GM03348 (cell line): ENCODE results near the gene COX4I1.

Source experiments
- DNase-seq: peaks from one replicate; pipeline ENCODE4 v3.0.0; 2012; ENCODE audit warnings: low spot score

Gene COX4I1

DNA sequence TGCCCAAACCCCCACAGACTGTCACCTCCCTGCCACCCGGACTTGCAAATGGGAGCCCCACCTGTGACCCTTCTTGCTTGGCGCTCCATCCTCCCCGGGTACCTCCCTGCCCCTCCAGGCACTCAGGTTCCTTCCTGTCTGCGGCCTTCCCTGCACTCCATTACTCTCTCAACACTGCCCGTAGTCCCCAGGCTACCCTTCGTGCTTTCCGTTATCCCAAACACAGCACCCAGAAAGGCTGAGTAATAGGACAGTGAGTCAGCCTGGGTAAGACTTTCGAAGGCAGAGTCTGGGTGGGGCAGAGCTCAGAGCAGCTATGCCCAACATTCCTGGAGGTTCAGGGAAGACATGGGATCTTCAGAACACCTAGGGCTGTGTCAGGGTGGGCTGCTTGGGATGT, 32.0 kb upstream of the COX4I1 start:
- DNase-seq = peak; percentile 93

DNA sequence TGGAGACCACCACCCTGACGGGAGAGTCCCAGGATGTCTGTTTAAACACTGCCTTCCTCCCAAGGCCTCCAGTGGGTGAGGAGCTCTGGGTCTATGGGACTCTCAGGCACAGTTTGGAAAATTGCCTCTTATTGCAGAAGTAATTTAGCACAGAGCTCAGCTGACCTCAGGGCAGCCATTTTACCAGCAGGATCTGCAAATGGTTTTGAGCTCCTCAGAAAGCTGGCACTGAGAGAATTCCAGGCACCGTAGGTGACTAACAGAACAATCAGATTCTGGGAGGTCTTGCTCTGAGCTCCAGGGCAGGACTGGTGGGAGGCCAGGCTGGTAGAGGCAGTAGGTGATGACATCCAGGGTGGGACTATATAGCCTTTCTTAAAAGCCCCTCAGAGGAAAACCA, 31.3 kb upstream of the COX4I1 start:
- DNase-seq = no peak

DNA sequence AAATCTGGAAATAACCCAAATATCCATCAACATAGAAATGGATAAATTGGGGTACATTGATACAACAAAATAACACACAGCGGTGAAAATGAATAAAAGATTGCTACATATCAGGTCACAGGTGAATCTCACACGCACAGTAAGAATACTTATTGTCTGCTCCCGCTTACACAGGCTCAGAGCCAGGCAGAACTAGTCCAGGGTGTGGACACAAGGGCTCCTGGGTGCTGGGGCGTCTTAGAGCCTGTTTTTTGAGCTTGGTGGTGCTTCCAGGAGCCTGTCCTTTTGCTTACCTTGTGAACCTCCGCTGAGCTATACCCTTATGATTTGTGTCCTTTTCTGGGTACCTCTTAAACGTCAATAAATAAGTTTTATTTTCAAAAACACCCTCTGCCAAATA, 28.8 kb upstream of the COX4I1 start:
- no peak for DNase-seq

DNA sequence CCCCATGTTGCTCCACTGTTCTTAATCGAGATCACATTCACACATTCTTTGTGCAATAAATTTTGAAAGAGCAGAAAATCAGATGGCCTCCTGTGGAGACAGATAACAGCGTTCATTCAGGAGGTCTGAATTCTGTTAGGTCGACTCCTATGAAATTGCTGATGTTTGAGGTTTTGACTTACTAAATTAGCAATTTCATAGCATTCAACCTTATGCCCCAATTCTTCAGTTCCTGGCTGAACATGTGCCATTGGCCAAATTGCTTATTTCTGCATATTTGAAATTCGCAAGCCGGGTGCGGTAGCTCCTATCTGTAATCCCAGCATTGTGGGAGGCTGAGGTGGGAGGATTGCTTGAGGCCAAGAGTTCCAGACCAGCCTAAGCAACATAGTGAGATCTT, 26.5 kb upstream of the COX4I1 start:
- no peak for DNase-seq

DNA sequence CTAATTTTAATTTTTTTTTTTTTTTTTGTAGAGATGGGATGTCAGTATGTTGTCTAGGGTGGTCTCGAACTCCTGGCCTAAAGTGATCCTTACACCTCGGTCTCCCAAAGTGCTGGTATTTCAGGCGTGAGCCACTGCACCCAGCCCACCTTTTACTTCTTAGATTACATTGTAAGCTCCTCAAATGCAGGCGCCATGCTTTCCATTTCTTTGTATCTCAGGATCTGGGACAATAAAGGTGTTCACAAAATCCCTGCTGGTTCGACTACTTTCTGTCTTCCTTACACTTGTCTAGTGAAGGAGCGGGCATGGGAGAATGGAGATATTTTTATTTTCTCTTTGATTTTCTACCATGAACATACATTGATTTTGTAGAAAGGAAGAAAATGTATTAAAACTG, 25.4 kb upstream of the COX4I1 start:
- DNase-seq = no peak

DNA sequence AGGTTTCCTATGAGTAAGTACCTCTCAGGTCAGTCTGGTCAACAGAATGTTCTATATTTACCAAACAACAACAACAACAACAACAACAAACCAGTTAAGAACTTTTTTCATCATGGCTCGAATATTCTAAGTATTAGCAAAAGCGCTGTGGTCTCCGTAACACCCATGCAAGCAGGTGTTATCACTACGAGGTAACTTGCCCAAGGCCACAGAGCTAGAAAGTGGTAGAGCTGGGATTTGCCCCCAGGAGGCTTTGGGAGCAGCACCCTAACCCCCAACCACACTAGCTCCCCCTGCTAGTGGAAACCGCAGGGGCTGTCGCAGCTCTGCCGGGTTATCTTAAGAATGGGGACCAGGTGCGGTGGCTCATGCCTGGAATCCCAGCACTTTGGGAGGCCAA, 24.7 kb upstream of the COX4I1 start:
- DNase-seq = no peak

DNA sequence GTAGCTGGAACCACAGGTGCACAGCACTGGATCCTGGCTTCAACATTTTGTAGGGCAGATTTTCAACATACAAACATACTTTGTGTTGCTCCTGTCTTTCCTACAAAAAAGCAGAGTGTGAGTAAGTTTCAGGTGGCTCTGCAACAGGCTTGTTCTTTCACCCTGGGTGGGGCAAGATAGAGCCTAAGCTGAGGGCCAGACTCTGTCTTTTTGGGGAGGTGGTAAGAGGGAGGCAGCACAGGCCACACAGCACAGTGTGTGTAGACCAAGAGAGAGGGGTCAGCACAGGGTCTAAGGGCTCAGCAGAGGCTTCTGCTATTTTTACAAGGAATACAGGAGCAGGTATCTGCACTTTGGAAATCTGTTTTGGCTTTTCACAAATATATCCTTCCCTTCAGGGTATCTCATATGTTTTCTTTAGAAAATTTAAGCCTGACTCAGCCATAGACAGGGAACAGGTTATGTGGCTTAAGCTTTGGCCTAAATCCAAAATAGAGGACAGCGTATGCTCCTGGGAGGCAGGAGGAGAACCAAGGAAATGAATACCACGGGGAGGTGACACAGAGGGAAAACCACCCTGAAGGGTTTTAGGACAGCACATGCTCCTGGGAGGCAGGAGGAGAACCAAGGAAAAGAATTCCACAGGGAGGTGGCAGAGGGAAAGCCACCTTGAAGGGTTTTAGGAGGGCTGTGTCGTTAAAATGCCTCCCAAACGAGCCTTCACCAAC, 21.7 kb upstream of the COX4I1 start:
- DNase-seq = no peak

DNA sequence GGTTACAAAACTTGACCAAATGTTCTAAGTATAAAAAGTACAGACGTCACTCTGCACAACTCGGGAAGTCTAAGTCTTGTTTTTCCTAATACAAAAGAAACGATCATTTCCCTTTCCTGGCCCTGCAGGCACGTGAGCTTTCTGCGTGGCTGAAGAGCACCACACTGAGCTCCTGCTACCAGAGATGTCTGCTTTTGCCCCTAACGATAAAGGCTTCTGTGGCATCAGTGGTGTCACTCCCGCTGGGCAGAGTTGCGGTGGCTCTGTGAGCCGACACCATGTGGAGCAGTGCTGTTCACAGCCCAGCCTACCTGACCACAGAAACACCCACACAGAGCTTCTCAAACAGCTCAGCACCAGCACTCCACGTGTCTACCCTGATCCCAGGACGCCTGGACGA, 20.6 kb upstream of the COX4I1 start:
- DNase-seq = no peak

DNA sequence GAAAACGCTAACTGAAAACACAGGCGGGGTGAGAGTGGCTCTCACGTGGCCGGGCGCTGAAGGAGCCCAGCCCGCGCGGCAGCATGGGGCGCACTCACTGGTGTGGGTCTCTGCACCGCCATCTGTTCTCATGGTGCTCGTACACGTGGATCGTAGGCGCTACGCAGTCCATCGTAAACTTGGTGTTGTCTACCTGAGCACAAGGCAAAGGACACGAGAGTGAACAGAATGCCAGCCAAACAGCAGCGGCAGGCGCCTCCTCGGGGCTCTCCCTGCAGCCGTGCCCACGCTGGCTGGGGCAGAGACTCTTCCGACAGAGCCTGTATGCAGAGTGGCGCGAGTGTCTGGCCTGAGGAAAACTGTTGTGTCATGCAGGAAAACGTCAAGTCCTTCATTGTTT, 19.2 kb upstream of the COX4I1 start:
- no peak for DNase-seq

DNA sequence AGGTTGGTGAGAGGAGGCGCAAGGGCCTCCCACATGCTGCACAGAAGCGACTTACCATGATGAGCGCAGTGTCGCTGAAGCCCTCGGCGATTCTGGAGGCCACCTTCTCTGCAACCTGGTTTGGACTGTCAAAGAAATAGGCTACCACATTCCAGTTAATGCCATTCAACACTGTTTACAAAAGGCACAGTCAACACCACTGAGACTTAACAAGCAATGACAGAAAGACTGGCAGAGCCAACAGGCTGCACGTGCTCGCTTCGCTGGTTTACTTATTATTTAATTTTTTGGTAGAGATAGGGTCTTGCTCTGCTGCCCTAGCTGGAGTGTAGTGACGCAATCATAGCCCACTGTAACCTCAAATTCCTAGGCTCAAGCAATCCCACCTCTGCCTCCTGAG, 18.3 kb upstream of the COX4I1 start:
- no peak for DNase-seq

DNA sequence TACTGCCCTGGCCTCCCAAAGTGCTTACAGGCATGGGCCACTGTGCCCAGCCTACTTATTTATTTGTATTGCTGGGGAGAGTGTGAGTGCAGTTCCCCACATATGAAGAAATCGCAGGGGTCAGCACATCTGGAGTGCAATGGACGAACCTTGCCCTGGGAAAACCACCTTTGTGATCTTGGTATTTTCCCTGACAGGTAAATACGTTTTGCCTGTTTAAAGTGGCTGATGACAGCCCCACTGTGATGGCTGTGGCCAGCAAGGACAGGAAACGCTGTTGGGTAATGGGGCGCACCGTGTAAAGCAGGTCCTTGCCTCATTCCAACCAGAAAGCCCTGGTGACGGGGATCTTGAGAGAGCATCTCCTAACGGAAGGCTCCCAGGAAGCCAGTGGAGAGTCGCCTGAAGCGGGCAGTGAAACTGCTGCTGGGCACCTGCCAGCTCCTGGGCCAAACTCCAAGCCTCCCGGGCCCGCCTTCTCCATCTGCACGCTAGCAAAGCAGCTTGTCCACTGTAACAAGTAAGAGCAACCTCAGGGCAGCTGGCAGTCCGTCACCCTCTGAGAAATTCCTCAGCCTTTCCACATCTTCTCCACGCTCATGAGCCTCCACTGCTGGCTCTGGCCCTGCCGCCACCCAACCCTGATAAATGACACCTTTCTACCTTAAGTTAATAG, 17.7 kb upstream of the COX4I1 start:
- peak; percentile 68 for DNase-seq

DNA sequence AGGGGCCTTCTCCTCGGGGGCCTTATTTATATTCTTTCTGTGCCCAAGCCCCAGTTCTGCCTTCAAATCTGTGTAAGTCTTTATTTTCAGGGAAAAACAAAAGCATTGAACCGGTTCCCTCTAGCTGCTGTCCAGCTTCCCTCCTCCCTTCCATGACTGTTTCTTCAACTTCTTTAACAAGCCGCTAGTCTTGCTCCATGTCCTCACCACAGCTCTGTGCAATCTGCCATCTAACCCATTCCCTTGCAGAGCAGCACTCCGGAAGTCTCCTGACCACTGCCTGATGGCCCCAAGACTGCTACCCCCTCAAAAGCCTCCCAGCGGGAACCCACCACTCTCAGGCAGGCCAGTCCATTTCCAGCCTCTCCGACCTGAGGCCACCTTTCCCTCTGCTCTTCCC, 17.0 kb upstream of the COX4I1 start:
- DNase-seq = no peak

DNA sequence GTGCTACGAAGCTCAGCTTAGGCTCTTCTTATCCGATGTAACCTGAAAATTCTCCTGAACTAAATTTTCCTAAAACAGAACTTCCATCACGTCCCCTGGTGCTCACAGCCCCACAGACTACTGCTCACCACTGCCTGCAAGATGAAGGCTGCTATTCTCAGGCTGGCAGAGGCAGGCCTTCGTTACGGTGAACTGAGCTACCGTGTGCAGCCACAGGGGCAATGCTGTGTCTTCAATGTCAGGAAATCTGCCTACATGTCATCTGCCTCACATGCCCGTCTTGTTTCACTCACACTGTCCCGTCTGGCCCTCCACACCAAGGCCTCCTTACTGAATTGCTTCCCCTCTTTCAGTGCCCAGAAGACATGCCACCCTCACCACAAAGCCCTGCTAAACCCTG, 16.1 kb upstream of the COX4I1 start:
- DNase-seq = no peak

DNA sequence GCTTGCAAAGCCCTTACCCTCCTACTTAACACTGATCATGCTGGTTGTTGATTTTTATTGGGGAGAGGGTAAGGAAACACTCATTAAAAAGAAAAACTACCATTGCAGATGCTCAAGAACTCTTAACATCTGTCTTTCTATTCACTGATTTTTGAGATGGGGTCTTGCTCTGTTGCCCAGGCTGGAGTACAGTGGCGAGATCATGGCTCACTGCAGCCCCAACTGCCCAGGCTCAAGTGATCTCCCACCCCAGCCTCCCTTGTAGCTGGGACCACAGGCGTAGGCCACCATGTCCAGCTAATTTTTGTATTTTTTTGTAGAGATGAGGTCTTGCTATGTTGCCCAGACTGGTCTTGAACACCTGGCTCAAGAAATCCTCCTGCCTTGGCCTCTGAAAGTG, 14.7 kb upstream of the COX4I1 start:
- no peak for DNase-seq

DNA sequence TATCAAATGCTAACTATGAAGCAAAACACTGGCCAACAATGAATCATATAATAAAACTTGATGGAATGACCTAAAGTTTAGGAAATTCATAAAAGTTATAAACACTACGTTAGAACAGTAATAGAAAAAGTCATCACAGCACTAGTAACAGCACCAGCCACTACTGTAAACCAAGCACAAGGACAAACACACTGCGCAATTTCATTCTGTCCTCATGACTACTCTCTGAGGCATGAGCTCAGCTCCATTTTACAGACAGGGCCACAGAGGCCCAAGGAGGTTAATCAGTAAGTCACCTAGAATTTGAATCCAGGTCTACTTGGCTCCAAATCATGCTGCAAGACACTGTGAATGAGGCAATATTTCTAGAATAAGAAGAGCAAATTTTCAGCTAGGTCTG, 13.6 kb upstream of the COX4I1 start:
- no peak for DNase-seq

DNA sequence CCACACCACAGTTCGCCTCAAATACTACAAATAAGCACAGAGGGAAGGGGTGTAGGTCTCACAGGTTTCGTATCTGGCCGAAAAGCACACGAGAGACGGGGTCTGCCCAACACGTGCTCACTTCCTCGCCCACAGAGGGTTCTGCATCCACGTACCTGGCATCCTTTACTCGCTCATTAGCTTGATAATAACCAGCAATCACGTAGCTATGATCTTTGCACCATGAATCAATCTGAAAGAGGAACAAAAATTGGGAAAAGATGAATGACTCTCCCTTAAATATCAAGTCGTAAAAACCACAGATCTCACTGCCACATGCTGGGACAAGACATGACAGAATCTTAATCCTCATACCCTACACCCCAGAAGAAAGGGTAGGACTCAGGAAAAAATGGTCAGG, 10.7 kb upstream of the COX4I1 start:
- DNase-seq = no peak

DNA sequence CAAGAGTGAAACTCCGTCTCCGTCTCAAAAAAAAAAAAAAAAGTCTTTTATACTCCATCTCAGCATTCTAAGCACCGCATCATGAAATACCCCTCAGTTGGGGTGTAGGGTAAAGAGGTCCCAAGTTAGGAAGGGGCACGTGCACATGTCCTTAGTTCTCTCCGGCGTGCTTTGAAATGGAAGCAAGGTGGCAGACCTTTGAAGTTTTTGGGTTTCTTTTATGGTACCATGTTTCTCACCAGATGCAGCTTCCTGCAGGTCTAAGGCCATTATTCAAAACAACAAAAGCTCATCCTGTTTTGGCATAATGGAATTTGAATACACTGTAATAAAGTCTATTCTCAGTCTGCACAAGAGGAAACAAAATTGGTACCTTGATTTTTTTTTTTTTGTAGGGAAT, 9.7 kb upstream of the COX4I1 start:
- no peak for DNase-seq

DNA sequence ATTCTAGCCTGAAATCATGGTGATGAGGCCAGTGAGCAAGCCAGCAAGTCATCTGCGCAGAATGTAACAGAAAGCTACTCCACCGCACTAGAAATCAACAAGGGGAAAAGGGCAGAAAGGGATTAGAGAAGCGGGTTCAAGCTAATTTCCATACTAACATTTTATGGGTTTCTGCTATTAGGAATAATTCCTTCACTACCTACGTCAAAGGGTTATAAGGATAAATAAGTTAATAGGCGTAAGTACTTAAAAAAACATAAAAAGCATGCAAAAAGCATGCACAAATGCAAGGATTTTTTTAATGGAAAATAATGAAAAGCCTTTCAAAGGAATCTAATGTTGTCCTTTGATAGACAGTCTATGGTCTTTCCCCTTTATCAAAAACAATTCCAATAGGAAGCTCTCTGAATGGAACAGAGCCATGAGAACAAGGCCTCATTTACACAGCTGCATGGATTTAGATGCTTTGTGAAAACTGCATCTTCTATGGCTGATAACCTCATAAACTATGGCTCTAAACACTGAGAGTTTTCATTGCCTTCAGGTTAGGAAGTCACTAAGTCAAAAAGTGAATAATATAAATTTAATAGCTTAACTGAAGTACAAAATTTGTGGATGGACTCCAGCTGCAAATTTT, 5.7 kb upstream of the COX4I1 start:
- no peak for DNase-seq

DNA sequence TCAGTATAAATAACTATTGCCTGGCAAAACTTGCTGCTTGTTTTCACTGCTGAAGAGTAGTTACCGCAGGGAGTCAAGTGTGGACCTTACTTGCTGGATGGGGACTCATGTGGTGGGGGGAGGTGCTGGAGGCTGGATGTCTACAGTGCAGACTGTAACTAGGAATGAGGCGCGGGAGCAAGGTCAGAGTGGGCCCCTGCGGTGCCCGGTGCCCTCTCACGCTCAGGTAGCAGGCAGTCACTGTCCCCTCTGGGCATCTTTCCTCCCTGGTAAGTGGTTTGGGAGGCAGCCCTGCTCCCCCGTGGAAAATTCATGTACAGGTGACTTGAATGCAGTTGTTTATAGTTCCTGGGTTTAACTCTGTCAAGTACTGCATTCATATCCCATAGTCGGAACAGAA, 4.8 kb upstream of the COX4I1 start:
- no peak for DNase-seq

DNA sequence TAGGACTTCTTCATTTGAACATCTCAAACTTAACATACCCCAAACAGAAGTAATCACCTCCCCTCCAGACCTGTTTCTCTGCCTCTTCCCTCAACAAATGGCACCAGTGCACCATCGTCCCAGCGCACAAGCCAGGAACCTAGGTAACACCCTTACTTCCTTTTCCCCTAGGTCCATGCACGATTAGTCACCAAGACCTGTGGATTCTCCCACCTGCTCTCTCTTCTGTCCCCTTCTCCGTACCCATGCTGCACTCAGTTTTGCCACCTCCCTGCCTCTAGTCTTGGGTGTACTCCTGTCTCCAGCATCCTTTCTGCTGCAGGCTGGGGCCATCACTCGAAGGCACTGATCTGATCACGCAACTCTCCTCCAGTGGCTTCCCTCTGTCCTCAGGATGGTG, 3.3 kb upstream of the COX4I1 start:
- DNase-seq = no peak

DNA sequence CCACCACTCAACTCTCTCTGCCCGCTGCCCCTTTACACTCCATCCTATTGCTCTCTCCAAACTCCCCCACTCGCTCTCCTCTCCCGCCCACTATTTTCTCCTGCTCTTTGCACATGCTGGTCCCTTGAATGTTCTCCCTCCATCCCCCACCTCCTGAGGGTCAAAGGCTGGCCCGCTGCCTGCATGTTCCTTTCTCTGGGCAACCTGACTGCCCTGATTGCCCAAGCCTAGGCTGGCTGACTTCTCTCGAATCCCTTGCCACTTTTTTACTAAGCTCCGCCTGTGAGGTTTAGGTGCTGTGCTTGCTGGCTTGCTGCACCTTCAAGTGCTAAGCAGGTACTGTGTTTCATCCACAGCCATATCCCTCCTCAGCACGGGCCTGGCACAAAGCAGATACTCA, 2.9 kb upstream of the COX4I1 start:
- DNase-seq = no peak

DNA sequence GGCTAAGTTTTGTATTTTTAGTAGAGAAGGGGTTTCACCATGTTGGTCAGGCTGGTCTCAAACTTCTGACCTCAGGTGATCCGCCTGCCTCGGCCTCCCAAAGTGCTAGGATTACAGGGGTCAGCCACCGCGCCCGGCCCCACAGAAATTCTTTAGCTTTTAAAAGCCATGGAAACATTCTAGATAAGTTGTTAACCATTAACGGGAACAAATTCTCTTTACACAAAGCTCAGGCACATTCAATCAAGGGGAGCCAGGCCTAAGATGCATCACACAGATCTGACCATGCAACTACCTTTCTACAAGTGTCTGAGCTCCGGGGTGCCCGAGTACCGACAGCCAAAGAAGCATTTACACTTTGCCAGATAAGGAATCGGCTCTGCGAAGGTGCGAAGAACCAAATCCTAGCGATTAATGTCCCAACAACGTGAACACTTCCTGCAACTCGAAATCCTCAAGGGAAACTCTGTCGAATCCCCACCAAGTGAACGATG, 1.2 kb upstream of the COX4I1 start:
- peak; percentile 20 for DNase-seq

DNA sequence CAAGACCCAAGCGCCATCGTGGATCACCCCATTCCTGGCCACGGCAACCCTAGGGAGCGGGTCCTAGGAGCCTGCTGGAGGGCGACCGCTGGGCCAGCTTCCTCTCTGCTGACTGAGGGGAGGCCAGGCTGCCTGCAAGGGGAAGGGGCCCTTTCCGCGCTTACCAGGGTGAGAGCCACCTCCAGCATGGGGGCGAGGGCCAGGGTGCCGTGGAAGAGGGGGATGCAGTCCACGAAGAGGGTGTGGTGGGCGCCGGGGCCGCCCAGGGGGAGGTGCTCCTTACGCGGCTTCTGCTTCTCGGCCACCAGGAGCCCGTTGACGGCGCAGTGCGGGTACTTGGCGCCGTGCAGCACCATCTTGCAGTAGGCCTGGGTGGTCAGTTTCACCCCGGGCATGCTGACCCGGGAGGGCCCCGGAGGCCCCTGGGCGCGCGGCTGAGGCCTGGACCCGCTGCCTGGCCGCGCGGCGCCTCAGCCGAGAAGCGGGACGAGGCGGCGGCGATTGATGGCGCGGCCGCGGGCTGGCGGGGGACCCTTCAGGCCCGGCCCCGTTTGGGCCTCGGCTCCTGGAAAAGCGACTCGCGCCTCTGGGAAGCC, 496 bp upstream of the COX4I1 start:
- DNase-seq = peak; percentile 83
